ENCODE results near the gene SSR4. TPM values are rescaled to one million over a fixed set of nuclear protein-coding genes. Genes with fewer than 3 reads are reported as not detected.

Gene SSR4
- total and polyA plus RNA-seq, 2 of the 8 experiments (the other 6 are each of a cell fraction or from before 2014, with no cell fraction given): 168 to 642 TPM

GRCh38 chrX:153827016-153827415 lies 32.5 kb downstream of the SSR4 start:
- Histone ChIP-seq H3K4me3 (ENCODE audit: extremely low read depth in 1 of 4, insufficient read depth in 2 of 4, low read depth in 3 of 4, low read length in 4 of 4) (peak overlapping the region in 1 of 4 experiments; percentile 78; a peak in 2 of 8 replicates), H2BK12ac (ENCODE audit: low read depth, low read length) (no peak overlapping the region), H3K23ac (ENCODE audit: insufficient read length) (no peak overlapping the region), H3K4me1 (replicated peaks in 1 of 4; ENCODE audit: control insufficient read depth in 3 of 4, insufficient read depth in 4 of 4, low read length in 3 of 4) (peaks cover 6 to 22% (median 13%) of the 10 kb centered on the region in 4 experiments; a peak in 6 of 7 replicates), H2AFZ (ENCODE audit: low read length) (no peak overlapping the region), H3K79me2 (ENCODE audit: control insufficient read depth in 1 of 2, insufficient read depth in 2 of 2, low read length in 2 of 2) (peaks cover 26 to 68% of the 10 kb centered on the region in 2 experiments), H3K27me3 (replicated peaks in 1 of 4; ENCODE audit: control insufficient read depth in 3 of 4, extremely low read depth in 1 of 4, insufficient read depth in 3 of 4, low read length in 3 of 4) (peaks cover 0 to 3% (median under 1%) of the 10 kb centered on the region in 4 experiments; a peak in 2 of 7 replicates), H2BK15ac (ENCODE audit: low read length) (no peak overlapping the region), H2BK120ac (replicated peaks; ENCODE audit: low read depth, low read length) (peak overlapping the region; percentile 47), H3K4ac (replicated peaks; ENCODE audit: insufficient read length, low read depth, low read length) (no peak overlapping the region), H2AK5ac (ENCODE audit: low read depth, low read length) (no peak overlapping the region), H3K4me2 (ENCODE audit: insufficient read depth in 1 of 2, low read depth in 2 of 2, low read length in 2 of 2) (peak overlapping the region; percentile 38 to 61), H2BK5ac (ENCODE audit: low read depth, low read length) (no peak overlapping the region; the same call in 1 of the 2 replicates), H4K91ac (replicated peaks; ENCODE audit: insufficient read length, low read length) (no peak overlapping the region), H4K5ac (ENCODE audit: insufficient read length, low read depth, low read length) (no peak overlapping the region), H3K18ac (ENCODE audit: extremely low read depth, low read length) (no peak overlapping the region; the same call in 1 of the 2 replicates), H3K27ac (ENCODE audit: low read depth, low read length) (no peak overlapping the region; the same call in 1 of the 2 replicates), H3K79me1 (ENCODE audit: low read depth, low read length) (no peaks in the 10 kb centered on the region; the same call in 1 of the 2 replicates), H4K8ac (ENCODE audit: extremely low read depth, insufficient read depth, low read length) (no peak overlapping the region), H3K36me3 (ENCODE audit: control insufficient read depth in 2 of 4, insufficient read depth in 4 of 4, low read length in 3 of 4) (no peaks in the 10 kb centered on the region; a peak in 1 of 8 replicates), H4K20me1 (replicated peaks in 1 of 2; ENCODE audit: control insufficient read depth in 1 of 2, insufficient read depth in 2 of 2, low read length in 2 of 2) (peaks cover 0 to 2% of the 10 kb centered on the region in 2 experiments), H3K14ac (ENCODE audit: insufficient read length) (no peak overlapping the region), H3K23me2 (ENCODE audit: low read depth, low read length) (no peaks in the 10 kb centered on the region), H3K56ac (replicated peaks; ENCODE audit: insufficient read length, low read depth, low read length) (no peak overlapping the region), H3K9ac (replicated peaks in 1 of 4; ENCODE audit: extremely low read depth in 1 of 4, low read depth in 3 of 4, low read length in 3 of 4) (no peak overlapping the region), H3K9me3 (ENCODE audit: insufficient read depth in 2 of 2, low read depth in 1 of 2, low read length in 1 of 2) (no peaks in the 10 kb centered on the region), H2BK20ac (ENCODE audit: low read length) (0 out of 2 replicates have a peak overlapping the region, but pooled peaks have one; percentile 80)
- ChIA-PET POLR2A (ENCODE audit: partially characterized antibody) (interaction anchor here (0.7 to 3.6 kb wide), 2 partner anchors 8 to 13 kb away, joined by 3 to 23 read pairs; no protein-coding TSS in a partner anchor), CTCF (ENCODE audit: partially characterized antibody) (interaction anchor here (1.4 kb wide), 1 partner anchor 8 kb away, joined by 4 read pairs; no protein-coding TSS in a partner anchor)
- 37% methylated on average over 3 of the region's 3 CpGs; no CpG with 5 or more reads in 1 of the 2 experiments for whole genome bisulfite sequencing, 2 experiments (ENCODE audit: extremely low coverage in 1 of 2, insufficient coverage in 1 of 2, insufficient read length in 1 of 2, insufficient replicate concordance in 2 of 2, low coverage in 1 of 2, low lambda C conversion rate in 2 of 2, missing lambda C conversion rate in 1 of 2)
- no peak for DNase-seq (ENCODE audit: low read depth in 1 of 2, low spot score in 2 of 2)
- TF ChIP-seq NANOG (IDR thresholded peaks at IDR 0.05; ENCODE audit: insufficient read depth, low read depth, low read length, poor library complexity, severe bottlenecking) (peak; percentile 71), SIX5 (IDR thresholded peaks at IDR 0.05; ENCODE audit: low read depth, low read length) (no peak), POLR2A (IDR thresholded peaks at IDR 0.05; ENCODE audit: control extremely low read depth in 1 of 2, low read depth in 2 of 2, low read length in 2 of 2) (no peak), ATF2 (IDR thresholded peaks at IDR 0.05; ENCODE audit: low read length) (no peak)
- peak; percentile 98 for FAIRE-seq

Measured in H1 (cell line).